GM04504 (cell line): ENCODE measurements around the gene RCL1.
"Not testable (repeated sequence)": the region's sequence is repeated elsewhere in the genome, so short reads cannot be mapped to it uniquely, and the experiment has no call there.

ENCODE experiments used
- DNase-seq: peaks from one replicate; pipeline ENCODE4 v3.0.0-alpha.2; 2012; ENCODE audit warnings: low read depth

RCL1 gene, protein sequence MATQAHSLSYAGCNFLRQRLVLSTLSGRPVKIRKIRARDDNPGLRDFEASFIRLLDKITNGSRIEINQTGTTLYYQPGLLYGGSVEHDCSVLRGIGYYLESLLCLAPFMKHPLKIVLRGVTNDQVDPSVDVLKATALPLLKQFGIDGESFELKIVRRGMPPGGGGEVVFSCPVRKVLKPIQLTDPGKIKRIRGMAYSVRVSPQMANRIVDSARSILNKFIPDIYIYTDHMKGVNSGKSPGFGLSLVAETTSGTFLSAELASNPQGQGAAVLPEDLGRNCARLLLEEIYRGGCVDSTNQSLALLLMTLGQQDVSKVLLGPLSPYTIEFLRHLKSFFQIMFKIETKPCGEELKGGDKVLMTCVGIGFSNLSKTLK

DNA sequence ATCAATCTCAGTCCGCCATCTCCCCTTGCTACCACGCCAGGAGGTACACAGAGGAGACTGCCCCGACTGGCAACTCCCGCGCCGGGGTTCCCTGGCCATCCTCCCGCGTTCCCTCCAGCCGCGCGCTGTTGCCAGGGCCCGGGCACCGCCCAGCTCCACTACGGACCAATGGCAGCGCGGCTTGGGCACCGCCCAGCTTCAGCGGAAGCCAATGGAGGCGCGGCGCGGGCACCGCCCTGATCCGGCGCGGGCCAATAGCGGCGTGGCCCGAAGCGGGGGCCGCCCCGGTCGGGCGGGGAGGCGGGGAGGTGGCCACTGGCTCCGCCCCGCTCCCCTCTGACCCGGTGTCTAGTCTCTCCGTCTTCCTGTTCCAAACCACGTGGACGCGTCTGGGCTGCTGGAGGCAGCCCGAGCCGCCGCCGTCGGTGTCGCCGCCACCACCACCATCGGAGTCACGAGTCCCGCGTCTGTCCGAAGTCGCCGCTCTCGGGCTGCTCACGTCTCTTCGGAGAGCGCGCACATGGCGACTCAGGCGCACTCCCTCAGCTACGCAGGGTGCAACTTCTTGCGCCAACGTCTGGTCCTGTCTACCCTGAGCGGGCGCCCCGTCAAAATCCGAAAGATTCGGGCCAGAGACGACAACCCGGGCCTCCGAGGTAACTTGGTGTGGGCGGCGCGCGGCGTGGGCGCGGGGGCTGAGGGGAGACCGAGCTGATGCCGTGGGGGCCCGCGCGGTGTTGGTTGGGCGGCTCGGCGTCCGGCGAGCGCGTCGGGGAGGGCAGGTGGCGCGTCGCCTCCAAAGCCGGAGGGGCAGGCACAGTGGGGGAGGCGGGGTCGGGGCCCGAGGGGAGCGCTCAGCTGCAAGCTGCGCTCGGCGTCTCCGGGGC is at the start of gene RCL1:
TSS of gene RCL1 (plus strand) at position 373 of the 887 bp plus-strand sequence. CDS start at position 521, 148 bp downstream.
- DNase-seq = peak; percentile 87

DNA sequence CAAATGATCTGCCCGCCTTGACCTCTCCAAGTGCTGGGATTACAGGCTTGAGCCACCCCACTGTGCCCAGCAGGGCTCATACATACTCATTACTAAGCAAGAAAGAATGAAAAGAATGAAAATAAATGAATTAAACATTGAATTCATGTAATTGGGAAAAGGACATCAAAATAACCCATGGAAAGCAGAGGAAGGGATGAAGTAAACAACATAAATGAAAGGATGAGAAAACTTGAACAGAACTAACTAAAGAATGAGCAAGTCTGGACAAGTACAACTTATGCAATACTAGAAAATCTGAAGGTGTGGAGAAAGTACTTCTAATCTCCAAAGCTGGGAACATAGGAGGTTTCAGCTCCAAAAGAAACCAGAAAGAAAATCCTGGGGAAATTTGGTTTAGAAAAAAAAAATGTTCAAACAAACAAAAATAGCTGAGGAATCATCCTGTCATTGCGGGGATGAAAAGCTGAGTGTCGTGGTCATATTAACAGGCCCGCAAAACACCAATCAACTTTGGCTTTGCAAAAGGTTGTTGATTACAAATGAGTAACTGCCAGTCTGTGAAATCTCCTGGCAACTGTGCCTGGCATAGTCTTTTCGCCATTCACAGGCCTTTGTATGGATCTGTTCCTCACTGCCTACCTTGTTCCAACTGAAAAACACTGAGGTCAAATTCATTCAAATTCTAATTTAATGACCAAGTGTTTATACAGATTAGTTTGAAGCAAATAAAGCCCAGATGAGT is 49.4 kb upstream of the RCL1 start:
- no peak for DNase-seq

DNA sequence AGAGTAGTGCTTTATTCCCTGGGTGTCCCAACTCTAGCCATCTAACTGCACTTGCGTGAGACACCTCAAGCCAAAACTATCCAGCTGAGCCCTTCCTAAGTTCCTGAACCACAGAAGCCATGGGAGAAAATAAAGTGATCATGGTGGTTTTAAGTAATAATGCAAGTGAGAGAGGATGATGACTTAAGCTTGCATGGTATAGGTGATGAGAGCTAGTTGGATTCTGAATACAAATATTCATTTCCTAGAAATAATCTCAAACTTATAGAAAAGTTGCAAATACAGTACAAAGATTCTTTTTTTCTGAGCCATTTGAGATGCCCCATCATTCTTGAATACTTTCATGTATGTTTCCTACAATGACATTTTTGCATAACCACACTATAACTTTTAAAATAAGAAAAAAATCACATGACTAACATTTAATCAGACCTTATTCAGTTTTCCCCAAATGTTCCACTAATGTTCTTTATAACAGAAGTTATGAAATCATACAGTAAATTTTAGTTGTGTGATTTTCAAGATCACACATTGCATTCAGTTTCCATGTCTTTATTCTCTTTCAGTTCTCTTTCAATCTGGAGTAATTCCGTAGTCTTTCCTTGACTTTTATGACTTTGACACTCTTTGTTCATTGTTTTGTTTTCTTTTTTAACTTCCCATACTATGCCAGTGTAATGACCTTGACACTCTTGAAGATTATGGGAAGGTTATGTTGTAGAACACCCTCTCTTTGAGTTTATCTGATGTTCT is 46.3 kb upstream of the RCL1 start:
- DNase-seq = no peak

DNA sequence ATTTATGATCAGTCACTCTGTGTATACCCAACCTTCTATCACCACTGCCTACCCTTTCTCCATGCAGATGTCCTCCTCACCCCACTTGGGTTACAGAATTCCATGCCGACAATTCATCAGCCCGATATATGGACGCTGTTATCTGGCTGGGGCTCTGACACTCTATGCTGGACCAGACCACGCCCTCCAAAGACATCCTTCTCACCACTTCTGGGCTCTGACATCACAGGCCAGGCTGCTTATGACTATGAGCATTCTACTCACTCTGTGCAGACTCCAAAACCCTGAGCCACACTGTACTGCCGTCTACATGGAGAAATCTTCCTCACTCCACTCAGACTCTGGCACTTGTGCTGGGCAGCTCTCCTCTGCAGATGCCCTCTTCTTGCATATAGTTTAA is 44.1 kb upstream of the RCL1 start:
- DNase-seq = no peak

DNA sequence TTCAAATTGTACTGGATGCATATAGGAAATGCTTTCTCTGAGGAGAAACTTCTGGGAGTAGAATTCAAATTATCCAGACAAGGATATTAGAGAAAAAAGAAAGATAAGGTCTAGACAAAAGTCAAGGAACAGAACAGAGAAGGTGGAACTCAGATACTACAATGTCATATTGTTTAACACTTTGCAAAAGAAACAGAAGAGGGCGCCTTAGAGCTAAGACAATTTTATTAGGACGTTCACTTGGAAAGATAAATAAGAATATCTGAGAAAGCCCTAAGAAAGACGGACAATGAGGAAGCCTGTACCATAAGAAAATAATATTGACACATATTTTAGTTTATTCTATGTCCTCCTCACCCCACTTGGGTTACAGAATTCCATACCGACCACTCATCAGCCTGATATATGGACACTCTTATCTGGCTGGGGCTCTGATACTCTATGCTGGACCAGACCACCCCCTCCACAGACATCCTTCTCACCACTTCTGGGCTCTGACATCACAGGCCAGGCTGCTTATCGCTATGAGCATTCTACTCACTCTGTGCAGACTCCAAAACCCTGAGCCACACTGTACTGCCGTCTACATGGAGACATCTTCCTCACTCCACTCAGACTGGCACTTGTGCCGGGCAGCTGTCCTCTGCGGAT is 42.6 kb upstream of the RCL1 start:
- no peak for DNase-seq

DNA sequence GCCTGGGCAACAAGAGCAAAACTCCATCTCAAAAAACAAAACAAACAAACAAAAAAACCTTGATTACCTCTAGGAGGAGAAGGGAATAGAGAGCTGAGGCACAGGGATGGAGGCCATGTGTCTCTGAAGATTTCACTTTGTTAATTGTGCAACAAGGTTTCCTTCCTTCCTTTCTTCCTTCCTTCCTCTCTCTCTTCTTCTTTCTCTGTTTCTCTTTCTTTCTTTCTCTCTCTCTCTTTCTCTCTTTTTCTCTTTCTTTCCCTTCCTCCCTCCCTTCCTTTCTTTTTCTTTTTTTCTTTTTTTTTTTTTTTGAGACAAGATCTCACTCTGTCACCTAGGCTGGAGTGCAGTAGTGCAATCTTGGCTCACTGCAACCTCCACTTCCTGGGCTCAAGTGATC is 38.2 kb upstream of the RCL1 start:
- not testable (repeated sequence) for DNase-seq

DNA sequence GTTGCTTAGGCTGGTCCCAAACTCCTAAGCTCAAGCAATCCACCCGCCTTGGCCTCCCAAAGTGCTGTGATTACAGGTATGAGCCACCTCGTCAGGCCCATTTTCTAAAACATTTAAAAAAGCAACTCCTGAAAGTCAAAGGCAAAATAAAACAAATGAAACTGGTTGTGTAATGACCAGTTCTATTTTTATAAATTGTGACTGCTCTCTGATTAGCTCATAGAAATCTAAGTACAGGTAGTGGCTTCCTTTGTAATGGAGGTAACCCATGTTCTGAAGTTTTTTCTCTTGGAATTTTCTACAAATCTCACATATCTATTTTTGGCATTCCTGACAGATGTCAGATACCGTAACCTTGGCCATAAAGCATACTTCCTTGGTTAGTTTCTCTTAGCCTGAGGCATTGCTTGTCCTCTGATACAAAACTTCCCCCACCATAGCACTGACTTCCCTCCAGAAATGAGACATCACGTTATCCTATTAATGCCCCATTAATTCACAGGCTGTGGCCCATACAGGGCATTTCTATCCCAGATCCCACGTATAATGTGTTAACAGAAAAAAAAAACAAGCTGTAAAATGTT is 37.6 kb upstream of the RCL1 start:
- no peak for DNase-seq

DNA sequence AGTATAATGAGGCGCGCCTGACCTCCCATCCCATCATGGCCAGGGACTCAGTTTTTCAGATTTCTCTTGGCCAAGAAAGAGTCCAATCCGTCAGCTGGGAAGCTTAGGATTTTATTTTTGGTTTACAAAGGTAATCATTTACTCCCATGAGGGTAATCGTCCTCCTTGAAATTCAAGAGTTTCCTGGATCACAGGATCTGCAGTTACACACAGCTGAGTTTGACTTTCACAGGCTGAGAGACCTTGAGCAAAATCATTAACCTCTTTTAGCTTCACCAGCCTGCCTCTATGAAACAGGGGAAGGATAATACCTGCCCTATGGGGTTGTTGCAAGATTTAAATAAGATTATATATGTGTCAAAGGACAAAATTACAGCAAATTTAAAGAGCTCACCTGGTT is 36.3 kb upstream of the RCL1 start:
- DNase-seq = no peak

DNA sequence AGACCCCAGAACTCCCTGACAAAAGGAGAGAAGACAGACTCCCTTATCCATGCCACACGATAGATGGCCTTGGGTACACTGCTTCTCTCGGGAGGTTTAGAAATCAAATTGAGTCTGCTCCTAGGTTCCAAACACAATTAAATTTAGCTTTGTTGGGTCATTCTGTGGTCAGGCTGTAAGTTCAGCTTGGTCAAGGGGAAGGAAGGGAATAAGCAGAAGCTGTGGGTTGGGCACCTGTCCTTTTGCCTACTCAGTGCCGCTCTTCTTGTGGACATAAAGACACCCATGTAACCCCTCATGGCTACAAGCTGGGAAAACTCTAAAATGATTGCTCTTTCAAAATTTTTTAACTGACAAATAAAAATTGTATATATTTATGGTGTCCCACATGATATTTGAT is 32.6 kb upstream of the RCL1 start:
- DNase-seq = no peak

DNA sequence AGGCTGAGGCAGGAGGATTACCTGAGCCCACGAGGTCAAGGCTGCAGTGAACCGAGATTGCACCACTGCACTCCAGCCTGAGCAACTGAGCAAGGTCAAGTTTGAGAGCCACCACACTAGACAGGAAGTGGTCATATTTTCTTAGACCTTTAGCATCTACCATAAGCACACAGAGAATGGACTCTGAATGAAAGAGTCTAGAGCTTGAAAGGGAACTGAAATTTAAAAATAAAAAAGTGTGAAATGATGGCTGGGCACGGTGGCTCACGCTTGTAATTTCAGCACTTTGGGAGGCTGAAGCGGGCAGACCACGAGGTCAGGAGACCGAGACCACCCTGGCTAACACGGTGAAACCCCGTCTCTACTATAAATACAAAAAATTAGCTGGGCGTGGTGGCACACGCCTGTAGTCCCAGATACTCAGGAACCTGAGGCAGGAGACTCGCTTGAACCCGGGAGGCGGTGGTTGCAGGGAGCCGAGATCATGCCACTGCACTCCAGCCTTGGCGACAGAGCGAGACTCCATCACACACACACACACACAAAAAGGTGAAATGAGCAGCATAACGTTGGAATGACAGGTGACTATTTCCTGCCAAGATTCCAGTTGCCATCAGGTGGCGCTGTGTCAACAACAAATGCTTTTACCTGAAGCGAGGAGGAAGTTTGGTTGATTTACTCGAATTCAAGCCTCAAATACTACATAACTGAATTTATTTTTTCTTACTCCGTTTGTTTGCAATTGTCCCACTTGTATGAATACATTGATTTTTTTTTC is 30.4 kb upstream of the RCL1 start:
- DNase-seq = no peak

DNA sequence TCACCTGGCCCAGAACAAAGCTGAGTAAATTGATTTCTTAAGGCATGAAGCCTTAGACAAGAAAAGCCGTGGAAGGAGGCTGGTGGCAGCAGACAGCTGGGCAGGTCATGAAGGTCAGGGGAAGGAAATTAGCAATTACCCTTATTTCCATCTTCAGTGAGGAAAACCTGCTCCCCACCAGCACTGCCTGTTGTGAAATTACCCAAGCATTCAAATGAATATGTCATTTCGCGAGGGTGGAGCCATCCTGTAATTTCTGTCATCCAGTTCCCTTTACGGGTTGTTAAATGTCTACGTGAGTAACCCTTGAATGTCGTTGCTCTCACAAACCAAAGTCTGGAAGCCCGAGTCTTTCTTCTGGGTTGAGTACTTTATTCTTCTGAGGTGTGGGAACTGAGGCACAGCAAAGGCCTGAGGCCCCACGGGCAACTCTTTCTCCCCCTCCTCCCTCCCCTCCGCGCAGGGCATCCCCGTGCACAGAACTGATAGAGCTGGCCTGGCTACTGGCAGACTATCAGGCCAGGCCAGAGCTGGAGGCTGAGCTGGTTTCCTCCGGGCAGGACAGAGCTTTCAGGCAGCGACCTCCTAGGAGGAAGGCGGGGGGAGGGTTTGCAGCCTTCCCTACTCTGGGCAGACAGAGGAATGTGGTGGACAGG is 29.7 kb upstream of the RCL1 start:
- no peak for DNase-seq

DNA sequence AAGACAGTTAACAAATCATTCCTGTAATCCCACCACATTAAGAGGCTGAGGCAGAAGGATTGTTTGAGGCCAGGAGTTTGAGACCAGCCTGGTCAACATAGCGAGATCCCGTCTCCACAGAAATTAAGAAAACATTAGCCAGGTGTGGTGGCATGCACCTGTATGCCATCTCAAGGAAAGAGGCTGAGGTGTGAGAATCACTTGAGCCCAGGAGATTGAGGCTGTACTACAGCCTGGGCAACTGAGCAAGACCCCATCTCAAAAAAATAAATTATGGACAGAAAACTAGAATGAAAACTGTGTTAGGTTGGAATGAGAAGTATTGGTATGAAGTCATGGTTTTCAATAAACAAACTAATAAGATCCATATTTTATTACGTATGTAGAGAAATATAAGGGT is 28.7 kb upstream of the RCL1 start:
- DNase-seq = no peak

DNA sequence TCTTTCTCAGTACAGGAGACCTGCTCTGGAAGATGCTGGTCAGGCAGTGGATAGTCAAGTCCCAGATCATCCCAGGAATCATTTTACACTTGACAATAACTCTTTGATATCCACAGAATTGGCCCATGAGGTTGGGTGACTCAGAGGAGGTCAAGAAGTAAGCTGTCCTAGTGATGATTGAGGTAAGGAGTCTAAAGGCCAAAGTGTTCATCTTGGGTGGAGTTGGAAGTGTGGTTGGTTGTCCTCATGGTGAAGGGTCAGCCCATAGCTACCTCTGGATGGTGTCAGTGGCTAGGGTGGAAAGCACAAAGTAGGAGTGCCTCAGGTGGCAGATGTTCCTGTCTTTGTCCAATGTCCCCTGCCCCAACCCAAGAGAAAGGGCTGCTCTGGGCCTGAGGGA is 24.1 kb upstream of the RCL1 start:
- no peak for DNase-seq

DNA sequence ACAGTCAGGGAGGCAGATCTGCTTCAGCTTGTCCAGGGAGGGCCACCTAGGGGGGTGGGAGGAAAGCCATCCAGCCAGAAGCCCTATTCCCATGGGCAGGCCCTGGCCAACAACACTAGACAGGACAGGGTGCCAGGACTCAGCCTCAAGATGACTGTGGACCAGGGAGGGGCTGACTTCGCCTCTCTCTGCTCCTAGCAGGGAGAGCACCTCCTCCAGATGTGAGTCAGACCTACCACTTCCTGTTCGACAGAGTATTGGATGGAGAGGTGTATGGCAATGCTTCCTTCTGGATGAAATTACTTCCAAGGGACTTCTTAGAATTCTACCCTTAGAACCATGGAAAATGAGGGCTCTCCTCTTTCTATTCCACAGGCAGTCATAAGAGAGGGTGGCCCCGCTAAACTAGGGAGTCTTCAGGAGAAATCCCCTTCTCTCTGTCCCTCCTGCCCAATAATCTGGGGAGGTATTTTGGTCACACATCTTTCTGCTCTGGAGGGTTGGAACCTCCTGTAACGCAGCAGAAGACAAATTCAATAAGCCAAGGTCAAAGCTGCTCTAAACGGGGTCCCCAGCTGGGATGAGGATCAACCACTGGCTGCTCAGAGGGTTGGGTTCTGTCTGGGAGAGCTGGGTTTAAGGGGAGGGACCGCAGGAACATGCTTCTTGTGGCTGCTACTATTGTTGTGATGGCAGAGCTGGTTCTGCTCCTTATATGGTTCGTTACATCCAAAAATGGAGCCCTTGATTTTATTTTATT is 23.2 kb upstream of the RCL1 start:
- DNase-seq = no peak

DNA sequence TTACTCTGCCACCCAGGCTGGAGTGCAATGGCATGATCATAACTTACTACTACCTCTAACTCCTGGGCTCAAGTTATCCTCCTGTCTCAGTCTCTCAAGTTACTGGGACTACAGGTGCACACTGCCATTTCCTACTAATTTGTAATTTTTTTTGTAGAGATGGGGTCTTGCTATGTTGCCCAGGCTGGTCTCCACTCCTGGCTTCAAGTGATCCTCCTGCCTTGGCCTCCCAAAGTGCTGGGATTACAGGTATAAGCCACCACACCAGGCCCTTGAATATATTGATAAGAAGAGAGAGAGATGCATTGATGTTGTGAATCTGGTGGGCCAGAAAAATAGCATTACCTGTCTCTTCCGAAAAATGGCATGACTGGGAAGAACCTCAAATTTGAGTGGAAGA is 21.0 kb upstream of the RCL1 start:
- no peak for DNase-seq

DNA sequence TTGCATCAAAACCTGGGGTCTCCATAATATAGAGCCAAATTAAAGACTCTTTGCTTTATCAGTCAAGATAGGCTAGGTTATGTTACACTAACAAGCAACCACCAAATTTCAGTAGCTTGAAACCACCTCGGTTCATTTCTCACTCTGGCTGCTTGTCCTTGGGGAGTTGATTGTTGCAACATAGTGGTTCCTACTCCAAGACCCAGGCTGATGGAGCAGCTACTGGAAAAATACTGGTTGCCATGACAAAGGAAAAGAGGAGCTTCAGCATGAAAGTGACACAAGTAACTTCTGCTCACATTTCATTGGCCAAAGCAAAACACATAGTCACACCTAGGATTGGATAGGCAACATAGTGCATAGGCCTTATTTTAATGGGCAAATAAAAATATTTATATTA is 18.5 kb upstream of the RCL1 start:
- DNase-seq = no peak

DNA sequence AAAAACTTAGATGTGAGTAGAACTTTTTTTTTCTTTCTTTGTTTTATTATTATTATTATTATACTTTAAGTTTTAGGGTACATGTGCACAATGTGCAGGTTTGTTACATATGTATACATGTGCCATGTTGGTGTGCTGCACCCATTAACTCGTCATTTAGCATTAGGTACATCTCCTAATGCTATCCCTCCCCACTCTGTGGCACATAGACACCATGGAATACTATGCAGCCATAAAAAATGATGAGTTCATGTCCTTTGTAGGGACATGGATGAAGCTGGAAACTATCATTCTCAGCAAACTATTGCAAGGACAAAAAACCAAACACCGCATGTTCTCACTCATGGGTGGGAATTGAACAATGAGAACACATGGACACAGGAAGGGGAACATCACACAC is 17.8 kb upstream of the RCL1 start:
- DNase-seq = not testable (repeated sequence)

DNA sequence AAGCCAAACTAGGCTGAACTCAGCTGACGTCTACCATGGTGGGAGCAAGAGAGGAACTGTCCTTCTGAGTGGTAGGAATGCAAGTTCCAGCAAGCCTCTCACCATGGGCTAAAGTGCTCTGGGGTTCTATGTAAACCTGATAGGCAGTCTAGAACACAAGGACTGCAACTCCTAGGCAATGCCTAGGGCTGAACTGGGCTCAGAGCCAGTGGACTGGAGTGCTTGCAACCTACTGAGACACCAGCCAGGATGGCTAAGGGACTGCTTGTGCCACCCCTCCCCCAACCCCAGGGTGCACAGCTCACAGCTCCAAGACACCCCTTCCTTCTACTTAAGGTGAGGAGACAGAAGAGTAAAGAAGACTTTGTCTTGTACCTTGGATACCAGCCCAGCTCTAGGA is 12.1 kb upstream of the RCL1 start:
- no peak for DNase-seq

DNA sequence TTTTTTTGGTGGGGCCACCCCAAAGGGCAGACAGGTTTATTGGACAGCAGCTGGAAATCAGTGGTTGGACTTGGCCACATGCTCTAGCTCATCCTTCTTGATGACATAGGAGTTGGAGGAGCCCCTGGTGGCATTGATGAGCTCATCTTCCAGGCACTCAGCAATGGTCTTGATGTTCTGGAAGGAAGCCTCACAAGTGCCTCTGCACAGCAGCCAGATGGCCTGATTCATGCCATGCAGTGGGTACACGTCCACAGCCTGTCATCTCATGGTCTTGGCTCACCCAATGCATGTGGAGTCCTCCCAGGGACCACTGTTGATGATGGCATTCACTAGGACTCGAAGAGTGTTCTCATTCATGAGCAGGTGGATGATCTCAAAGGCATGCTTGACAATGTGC is 11.3 kb upstream of the RCL1 start:
- no peak for DNase-seq
